Activated naive CD4-positive, alpha-beta T cell (primary cell): ENCODE measurements around the gene ARSB.
"Not testable (repeated sequence)": the region's sequence is repeated elsewhere in the genome, so short reads cannot be mapped to it uniquely, and the experiment has no call there.

Experiments used
- DNase-seq, 4 experiments: peaks; one replicate each; lab custom pipeline; 2025; lab: John Stamatoyannopoulos, UW

Gene ARSB

DNA sequence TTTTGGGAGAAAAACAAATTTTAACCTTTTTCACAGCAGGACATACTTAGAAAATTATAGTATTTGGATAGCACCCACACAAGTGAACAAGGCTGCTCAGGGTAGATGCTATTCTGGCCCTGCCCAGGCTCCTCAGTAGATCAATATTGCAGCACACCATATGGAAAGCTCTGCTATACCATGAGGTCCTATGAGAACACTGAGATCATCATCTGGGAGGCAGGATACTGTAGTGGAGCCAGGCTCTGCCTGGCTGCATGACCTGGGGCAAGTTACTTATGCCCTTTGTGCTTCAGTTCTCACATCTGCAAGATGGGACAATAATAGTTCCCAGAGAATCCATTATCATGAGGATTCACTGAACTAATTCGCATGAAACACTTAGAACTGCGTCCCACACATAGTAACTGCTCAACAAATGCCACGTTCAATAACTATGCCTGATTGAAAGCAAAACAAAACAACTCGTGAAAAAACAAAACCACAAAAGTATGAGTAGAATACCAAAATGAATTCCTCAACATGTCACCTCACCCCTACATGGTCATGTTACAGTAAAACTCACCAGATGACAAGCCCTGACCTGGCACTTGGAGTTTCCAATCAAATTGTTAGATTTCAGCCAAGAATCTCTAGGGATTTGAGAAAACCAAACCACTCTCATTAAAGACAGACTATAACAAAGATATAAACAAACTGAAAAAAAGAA is 31.9 kb downstream of the ARSB start:
- no peak for DNase-seq

DNA sequence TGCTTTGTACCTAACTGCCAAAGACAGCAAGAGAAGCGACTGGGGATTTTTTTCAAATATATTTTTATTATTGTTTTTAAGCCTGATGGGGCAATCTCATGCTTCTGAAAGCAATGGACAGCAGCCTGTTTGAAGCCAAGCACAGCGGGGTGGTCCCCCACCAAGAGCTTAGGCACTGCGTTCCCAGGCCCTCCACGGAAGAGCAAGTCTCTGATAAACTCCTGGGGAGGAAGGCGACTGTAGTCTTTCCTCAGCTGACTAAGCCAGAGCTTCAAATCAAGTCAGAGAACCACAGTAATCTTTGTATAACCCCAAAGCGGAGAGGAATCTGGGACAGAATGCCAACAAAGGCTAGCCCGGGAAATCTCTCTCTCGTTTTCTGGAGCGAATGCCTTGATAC is 54.4 kb downstream of the ARSB start:
- no peak for DNase-seq

GRCh38 chr5:78929833-78930232 is 55.3 kb downstream of the ARSB start:
- no peak for DNase-seq

DNA sequence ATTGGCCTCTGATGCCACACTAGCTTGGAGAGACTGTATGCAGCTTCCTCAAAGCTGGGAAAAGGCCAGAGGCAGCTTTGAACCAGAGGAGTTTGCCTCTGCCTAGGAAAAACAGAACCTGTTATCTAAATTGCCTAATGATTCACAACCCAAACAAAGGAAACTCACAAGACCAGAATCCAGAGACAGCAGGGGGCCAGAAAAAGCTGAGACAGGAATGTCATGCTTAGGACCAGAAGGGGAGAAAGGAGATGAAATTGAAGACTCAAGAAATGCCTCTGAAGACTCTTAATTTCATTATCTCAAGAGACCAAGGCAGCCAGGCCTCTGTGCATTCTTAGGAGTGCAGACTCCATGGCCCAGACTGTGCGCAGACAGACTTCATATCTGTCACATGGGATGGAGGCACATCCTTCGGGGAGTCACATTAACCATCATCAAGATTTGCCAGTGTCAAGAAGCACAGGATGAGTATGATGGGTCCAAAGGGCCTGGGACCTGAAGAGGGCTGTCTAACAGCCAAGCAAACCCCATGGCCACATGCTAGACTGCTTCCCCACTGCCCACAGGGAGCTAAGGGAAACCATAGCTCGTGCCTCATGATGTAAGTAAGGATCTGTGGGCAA is 57.3 kb downstream of the ARSB start:
- no peak for DNase-seq

- DNase-seq = no peak
These were observed 58.9 kb downstream of the ARSB start for GRCh38 chr5:78926252-78926651.

DNA sequence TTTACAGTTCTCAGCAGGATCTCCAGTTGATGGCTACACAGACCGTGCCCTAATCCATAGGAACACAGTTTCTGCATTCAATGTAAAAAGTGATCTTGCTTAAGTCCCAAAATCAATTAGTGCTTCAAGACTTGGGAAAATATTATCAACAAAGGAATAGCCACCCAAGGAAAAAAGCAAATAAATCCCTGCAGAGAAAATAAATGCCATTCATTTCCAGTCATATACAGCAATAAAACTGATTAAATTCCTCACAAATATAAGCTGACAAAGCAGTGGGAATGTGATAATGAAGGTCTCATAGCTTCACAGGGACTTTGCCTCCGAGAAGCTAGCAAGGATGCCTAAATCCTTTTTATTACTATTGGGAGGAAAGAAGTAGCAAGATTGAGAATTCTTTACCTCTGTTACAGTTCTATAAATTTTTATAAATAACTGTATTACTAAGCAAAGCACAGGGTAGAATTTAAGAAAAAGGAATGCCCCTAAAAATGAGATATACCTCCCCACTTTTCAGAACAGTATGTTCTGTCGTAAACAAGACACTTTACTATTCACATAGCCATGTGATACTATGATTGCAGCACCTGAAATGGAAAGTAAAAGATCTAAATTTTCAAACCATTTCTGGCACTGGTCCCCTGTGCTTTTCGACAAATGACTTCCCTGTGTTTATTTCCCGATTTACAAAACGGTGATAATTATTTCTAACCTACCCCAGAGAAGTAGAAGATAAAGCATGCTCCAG is 59.8 kb downstream of the ARSB start:
- DNase-seq = no peak

DNA sequence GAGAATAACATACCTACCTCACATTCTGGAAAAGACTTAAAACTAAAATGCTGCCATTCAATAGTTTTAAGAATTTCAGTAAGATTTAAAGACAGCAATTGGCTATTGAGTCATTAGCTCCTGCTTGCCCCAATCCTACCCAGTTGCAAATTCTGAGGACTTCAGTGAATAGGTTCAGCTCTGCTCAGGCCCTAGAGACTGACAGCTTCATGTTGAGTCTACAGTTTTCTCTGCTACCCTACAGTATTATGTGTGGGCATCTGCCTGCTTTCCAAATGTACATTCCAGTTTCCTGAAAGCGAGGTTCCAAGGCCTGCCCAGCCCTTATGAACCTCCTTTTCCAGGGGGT is 61.5 kb downstream of the ARSB start:
- no peak for DNase-seq

DNA sequence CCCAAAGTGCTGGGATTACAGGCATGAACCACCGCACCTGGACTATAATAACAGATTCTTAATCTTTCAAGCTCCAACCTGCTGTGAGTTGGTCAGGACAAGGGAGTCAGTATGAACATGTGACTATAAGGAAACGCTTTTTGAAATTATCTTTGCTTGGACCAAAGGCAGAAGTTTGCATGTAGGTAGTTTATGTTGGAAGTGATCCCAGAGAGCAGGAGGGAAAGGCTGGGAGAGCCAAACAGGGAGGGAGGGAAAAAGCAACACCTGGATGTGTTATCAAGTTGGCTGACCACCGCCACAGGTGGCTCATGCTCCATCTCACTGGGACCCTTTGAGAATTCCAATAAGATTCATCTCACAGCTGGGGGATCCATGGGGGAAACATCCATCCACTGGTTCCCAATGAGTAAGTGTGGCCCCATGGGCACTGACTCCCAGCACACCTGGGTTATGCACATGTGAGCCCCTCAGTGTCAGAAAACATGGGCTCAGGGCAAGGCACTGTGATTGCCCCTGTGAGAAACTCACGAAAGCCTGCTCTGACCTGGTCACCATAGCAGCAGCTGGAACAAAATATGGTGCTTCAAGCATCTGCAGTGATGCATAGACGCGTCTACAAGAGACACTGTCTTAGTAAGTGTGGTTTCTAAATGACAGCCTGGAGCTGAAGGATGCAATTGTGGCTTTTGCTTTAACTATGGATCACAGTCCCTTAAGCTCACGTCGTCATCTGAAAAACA is 62.1 kb downstream of the ARSB start:
- no peak for DNase-seq

DNA sequence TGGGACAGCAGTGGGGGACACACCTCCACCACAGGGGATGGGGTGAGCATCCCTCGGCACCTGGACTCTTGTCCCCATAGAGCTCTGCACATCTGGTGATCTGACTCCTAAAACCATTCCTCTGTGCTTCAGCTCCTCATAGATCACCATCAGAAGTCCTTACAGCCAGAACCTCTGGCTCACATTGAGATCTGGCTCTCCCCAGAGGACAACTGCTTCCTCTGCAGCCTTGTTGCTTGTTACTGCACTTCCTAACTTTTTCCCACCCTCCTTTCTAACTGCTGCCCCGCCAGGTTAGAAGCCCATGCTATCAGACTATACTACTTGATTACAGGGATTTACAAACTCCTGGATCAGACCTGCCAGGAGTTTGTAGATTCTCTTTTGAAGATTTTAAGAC is 64.5 kb downstream of the ARSB start:
- DNase-seq = no peak

DNA sequence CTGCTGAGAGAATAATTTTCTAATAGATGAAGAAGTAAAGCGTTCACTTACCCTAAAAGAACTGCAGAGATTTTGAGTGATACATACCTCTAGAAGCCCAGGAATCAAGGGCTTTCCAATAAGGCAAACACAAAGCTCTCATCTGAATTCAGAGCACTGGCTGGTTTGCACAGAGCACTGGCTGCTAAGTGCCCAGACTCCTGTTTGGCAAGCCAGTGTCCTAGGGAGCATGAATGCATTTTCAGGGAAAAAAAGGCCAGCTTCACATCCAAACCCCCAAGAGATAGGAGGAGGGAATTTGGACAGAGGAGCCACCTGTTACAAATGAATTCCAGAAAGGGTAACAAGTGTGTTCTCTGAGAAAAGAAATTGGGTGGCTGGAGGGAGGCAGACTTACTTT is 65.3 kb downstream of the ARSB start:
- DNase-seq = no peak

DNA sequence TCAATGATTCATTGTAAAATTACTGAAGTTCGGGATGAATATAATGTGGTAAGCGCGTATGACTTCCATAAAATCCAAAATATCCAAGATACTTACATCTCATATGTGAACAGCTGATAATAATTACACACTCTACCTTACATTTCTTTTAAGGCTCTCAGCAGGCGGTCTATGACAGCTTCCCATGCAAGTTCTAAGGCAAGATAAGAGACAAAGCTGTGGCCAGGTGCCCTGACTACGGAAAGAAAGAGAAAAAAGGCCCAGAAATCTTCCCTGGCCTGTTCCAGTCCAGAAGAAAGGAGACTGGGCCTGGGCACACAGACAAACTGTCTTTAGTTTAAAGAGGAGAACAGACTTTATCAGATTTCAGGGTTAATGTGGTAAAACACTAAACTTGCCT is 69.1 kb downstream of the ARSB start:
- no peak for DNase-seq

DNA sequence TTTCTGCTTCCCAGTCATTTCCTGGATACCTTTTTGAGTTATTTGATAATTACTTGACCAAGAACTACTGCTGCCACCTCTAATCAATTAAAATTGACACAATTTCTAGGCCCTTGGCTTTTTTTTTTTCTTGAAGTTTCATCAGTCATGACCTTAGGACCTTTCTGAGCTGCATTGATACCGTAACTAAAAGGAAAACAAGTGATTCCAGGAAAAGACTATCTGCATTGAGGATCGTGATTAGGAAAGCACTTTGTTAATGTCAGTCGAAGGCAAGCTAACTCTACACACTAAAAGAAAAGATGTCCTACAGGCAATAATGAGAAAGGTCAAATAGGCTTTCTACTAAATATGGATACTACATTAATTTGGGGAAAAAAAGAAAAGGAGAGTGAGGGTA is 69.9 kb downstream of the ARSB start:
- DNase-seq = no peak

DNA sequence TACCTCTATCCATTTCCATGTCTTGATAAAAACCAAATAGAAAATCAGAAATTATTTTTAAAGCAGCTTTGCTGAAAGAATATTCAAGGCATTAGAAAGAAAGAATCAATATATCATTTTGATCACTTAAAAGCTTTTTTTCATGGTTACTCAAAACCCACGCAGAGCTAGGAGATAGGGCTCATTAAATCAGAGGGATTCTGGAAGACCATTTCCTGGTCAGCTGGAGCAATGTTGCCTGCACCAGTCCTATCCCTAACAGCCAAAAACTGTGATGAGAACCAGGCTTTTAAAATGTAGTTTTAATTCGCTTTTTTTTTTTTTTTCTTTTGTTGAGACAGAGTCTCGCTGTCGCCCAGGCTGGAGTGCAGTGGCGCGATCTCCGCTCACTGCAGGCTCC is 72.3 kb downstream of the ARSB start:
- DNase-seq = no peak

- DNase-seq = no peak
These were observed 72.9 kb downstream of the ARSB start for GRCh38 chr5:78912085-78912771.

DNA sequence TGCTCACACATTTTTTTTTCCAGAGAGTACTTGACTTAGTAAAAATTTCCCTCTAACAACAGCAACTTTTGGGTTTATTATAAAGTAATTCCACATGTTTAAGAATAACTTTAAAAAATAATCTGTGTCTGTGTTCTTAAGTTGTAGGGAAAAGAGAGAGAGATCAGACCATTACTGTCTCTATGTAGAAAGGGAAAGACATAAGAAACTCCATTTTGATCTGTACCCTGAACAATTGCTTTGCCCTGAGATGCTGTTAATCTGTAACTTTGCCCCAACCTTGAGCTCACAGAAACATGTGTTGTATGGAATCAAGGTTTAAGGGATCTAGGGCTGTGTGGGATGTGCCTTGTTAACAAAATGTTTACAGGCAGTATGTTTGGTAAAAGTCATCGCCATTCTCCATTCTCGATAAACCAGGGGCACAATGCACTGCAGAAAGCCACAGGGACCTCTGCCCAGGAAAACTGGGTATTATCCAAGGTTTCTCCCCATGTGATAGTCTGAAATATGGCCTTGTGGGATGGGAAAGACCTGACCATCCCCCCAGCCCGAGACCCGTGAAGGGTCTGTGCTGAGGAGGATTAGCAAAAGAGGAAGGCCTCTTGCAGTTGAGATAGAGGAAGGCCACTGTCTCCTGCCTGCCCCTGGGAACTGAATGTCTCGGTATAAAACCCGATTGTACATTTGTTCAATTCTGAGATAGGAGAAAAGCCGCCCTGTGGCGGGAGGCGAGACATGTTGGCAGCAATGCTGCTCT is 75.7 kb downstream of the ARSB start:
- DNase-seq = not testable (repeated sequence)

GRCh38 chr5:78908173-78909061 is 76.7 kb downstream of the ARSB start:
- DNase-seq = no peak

DNA sequence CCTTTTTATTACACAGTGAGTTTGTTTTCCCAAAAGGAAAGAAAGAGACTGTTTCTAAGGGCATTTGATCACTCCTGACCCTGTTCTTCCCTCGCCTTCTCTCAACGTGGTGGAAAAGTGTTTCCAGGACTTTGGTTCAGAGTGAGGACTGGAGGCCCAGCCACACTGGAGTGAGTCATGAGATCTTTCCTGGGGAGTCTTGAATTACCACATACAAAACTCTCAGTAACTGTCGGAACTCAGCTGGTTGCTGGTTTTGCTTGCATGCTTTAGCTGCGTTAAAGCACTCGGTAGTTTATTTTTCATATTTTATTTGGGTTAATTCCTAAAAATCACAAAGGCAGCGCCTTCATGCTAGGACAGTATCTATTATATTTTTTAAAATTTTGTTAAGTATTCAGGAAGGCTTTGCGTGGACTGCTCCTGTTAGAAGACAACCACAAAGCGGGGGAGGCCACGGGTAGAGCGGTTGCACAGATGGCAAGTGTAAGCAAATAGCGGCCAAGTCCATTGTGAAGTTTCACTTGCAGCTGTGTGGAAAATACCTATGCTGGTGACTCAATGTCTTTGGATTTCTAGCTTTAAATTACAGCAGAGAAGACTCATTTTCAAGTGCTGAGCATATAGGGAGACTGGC is 77.7 kb downstream of the ARSB start:
- no peak for DNase-seq

DNA sequence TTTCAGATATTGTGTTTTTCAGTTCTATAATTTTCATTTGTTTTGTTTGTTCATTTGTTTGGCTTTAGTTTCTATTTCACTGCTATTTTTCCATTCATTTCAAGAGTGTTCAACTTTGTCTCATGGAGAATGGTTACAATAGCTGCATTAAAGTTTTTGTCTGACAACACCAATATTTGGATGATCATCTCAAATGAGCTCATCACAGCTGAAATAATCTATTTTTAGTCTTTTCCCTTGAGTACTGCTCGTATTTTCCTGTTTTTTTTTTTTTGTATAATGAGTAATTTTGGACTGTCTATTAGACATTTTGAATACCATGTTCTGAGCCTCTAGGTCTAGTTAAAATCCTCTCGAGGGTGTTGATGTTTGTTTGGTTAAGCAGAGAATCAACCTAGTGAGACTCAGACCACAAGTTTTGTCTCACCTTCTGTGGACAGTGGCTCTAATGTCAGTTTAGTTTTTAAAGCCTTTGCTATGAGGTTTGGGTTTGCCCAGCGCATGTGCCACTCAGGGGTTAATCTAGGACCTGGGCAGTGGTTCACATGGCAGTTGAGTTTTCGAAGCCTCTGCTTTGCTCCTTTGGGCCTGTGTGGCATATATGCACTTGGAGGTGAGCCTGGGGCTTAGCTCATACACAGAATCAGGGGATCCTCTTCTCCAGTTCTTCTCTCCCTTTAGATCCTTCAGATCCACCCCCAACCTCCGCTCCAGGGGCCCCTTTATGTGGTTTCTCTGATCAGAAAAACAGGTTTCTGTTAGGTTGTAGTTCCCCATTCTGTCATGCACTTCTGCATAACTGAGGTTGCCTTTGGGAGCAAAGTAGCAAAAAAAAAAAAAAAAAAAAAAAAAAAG is 79.8 kb downstream of the ARSB start:
- no peak for DNase-seq

DNA sequence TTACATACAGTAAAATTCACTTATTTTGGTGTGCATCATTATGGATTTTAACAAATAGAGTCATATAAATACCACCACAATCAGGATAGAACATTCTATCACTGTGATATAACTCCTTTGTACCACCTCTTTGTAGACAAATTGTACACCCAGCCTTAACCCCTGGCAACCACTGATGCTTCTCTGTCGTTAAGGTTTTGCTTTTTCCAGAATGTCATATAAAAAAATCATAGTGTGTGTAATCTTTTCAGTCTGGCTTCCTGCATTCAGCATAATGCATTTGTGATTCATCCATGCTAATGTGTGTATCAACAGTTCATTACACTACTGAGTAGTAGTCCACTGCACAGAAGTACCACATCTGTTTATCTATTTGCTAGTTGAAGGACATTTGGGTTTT is 81.2 kb downstream of the ARSB start:
- DNase-seq = no peak
